OCI-LY1 (cell line): ENCODE measurements around the gene CLOCK.

Source experiments
- CTCF ChIP-seq: fragments of 200-600 bp; sonication (generic), shearing (Covaris generic); IDR thresholded peaks from 2 replicates; pipeline ENCODE4 v1.5.1; 2017; ENCODE audit warnings: mild to moderate bottlenecking, antibody characterized with exemption, low read length, moderate library complexity, mixed read lengths
- EZH2 ChIP-seq: fragments of 200-600 bp; sonication (generic), shearing (Covaris generic); IDR thresholded peaks from 2 replicates; pipeline ENCODE4 v1.8.0; 2017; ENCODE audit warnings: borderline replicate concordance, mixed run types, mild to moderate bottlenecking, antibody characterized with exemption, low read length, moderate library complexity, mixed read lengths

GRCh38 chr4:55507612-55508011 lies 39.1 kb downstream of the CLOCK start:
- TF ChIP-seq CTCF (no peak), EZH2 (no peak)
